ENCODE measurements around the gene TET2.

TET2 gene

DNA sequence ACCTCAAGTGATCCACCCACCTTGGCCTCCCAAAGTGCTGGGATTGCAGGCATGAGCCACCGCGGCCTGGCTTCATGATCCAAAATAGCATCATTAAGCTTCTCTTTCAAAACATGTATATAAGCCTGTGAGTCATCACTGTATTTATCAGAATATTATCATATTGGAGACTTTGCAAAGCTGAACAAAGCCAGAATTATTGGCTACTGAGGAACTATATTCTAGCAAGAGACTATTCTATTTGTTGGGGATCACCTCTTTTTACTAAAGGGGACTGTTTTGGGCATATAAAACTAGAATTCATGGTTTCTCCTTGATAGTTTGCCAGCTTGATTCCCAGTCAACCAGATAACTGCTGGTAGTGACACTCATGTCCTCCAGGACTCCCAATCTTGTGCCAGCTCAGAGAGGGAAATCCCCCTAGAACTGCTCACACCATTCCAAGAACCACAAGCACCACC, 40.1 kb downstream of the TET2 start:
- no peak overlapping the region for H3K4me3 ChIP-seq (ENCODE audit: low read depth, low read length)
- no peak for DNase-seq
- no peaks in the 10 kb centered on the region for H3K36me3 ChIP-seq
- H3K27ac ChIP-seq = no peak overlapping the region
- TF ChIP-seq CTCF (IDR thresholded peaks at IDR 0.05; ENCODE audit: low read depth, low read length) = no peak
- no peaks in the 10 kb centered on the region for H3K9me3 ChIP-seq (ENCODE audit: severe bottlenecking)
- H3K27me3 ChIP-seq (ENCODE audit: insufficient read depth, low read depth, severe bottlenecking) = no peaks in the 10 kb centered on the region

- Histone ChIP-seq H3K27me3 (ENCODE audit: insufficient read depth, low read depth, severe bottlenecking) (no peaks in the 10 kb centered on the region), H3K4me3 (ENCODE audit: low read depth, low read length) (no peak overlapping the region), H3K9me3 (ENCODE audit: severe bottlenecking) (no peaks in the 10 kb centered on the region), H3K36me3 (no peaks in the 10 kb centered on the region), H3K27ac (no peak overlapping the region)
- no peak for DNase-seq
- no peak for TF ChIP-seq CTCF (IDR thresholded peaks at IDR 0.05; ENCODE audit: low read depth, low read length)
Measured at GRCh38 chr4:105189855-105190650, 43.4 kb downstream of the TET2 start.

GRCh38 chr4:105191621-105192210, 45.0 kb downstream of the TET2 start:
- no peaks in the 10 kb centered on the region for H3K9me3 ChIP-seq (ENCODE audit: severe bottlenecking)
- no peak for TF ChIP-seq CTCF (IDR thresholded peaks at IDR 0.05; ENCODE audit: low read depth, low read length)
- no peaks in the 10 kb centered on the region for H3K36me3 ChIP-seq
- DNase-seq = peak; percentile 60
- H3K27ac ChIP-seq = no peak overlapping the region
- no peaks in the 10 kb centered on the region for H3K27me3 ChIP-seq (ENCODE audit: insufficient read depth, low read depth, severe bottlenecking)
- no peak overlapping the region for H3K4me3 ChIP-seq (ENCODE audit: low read depth, low read length)

GRCh38 chr4:105192474-105192873, 45.8 kb downstream of the TET2 start:
- Histone ChIP-seq H3K27me3 (ENCODE audit: insufficient read depth, low read depth, severe bottlenecking) (no peaks in the 10 kb centered on the region), H3K9me3 (ENCODE audit: severe bottlenecking) (no peaks in the 10 kb centered on the region), H3K36me3 (no peaks in the 10 kb centered on the region), H3K27ac (no peak overlapping the region), H3K4me3 (ENCODE audit: low read depth, low read length) (no peak overlapping the region)
- DNase-seq = no peak
- no peak for TF ChIP-seq CTCF (IDR thresholded peaks at IDR 0.05; ENCODE audit: low read depth, low read length)

GRCh38 chr4:105192910-105193309, 46.2 kb downstream of the TET2 start:
- Histone ChIP-seq H3K27me3 (ENCODE audit: insufficient read depth, low read depth, severe bottlenecking) (no peaks in the 10 kb centered on the region), H3K4me3 (ENCODE audit: low read depth, low read length) (no peak overlapping the region), H3K36me3 (no peaks in the 10 kb centered on the region), H3K27ac (no peak overlapping the region), H3K9me3 (ENCODE audit: severe bottlenecking) (no peaks in the 10 kb centered on the region)
- no peak for DNase-seq
- no peak for TF ChIP-seq CTCF (IDR thresholded peaks at IDR 0.05; ENCODE audit: low read depth, low read length)
